ENCODE measurements around the gene MAP3K7CL.

DNA sequence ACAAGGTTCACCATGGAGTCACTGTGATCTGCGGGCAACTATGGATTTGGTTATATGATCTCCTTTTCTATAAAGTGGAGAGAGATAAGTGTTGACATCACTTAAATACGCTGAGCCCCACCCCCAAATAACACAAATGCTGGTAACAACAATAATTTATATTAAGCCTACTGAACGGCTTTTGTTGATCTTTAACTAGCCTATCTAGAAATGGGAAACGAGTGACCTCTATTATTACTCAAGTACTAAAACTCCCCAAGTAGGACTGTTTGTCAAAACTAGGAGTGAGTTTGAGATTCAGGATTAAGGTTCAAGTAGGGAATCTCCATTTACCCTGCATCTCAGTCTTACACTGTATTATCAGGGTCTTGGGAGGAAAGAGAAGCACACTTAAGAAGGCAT, 52.2 kb downstream of the MAP3K7CL start:
- TF ChIP-seq, protein P1, sequence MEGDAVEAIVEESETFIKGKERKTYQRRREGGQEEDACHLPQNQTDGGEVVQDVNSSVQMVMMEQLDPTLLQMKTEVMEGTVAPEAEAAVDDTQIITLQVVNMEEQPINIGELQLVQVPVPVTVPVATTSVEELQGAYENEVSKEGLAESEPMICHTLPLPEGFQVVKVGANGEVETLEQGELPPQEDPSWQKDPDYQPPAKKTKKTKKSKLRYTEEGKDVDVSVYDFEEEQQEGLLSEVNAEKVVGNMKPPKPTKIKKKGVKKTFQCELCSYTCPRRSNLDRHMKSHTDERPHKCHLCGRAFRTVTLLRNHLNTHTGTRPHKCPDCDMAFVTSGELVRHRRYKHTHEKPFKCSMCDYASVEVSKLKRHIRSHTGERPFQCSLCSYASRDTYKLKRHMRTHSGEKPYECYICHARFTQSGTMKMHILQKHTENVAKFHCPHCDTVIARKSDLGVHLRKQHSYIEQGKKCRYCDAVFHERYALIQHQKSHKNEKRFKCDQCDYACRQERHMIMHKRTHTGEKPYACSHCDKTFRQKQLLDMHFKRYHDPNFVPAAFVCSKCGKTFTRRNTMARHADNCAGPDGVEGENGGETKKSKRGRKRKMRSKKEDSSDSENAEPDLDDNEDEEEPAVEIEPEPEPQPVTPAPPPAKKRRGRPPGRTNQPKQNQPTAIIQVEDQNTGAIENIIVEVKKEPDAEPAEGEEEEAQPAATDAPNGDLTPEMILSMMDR (IDR thresholded peaks at IDR 0.05; ENCODE audit: control extremely low read depth in 1 of 3, insufficient read depth in 1 of 3, low read depth in 1 of 3, low read length in 3 of 3), result no peak
- no peak for TF ChIP-seq RBBP5 (IDR thresholded peaks at IDR 0.05; ENCODE audit: borderline replicate concordance, low read depth, low read length)
- no peak for TF ChIP-seq HDAC2 (IDR thresholded peaks at IDR 0.05; ENCODE audit: borderline replicate concordance in 1 of 2, low read depth in 2 of 2, low read length in 2 of 2)
- no peak for TF ChIP-seq EP300 (IDR thresholded peaks at IDR 0.05; ENCODE audit: borderline replicate concordance in 1 of 2, low read depth in 2 of 2, low read length in 2 of 2)
- no peak for TF ChIP-seq POLR2AphosphoS5 (IDR thresholded peaks at IDR 0.05; ENCODE audit: low read depth, low read length)
- TF ChIP-seq POLR2A (IDR thresholded peaks at IDR 0.05; ENCODE audit: control extremely low read depth in 1 of 2, low read depth in 2 of 2, low read length in 2 of 2), result no peak
